Hematopoietic multipotent progenitor cell treated with erythropoietin and hydrocortisone succinate and interleukin-3 and kit ligand, for 15 days (in vitro differentiated cells): ENCODE data around the gene AWAT2.

Experiments
- DNase-seq: peaks from one replicate; pipeline ENCODE4 v3.0.0-alpha.2; 2015; ENCODE audit warnings: low spot score

Gene AWAT2

DNA sequence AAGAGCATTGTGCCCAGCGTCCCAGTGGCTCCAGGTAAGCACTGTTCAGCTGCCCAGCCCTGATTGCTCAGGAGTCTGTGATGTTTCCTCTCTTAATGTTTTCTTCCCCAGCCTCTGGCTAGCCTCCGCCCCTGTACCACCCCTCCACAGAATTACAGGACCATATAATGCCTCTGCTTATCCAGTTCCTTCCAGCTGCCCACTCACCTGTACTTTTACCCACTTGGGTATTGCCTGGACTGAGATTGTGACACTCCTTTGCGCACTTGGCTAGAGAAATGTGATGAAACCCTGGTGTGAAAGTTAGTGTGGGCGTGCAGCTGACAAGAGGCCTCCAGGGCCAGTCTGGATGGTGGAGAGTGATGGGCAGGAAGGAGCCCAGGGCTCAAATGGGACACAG, at the start of gene AWAT2:
Gene AWAT2 (minus strand): TSS at position 14 of the 400 bp plus-strand sequence. CDS start 6 bp downstream, at position 8.
- DNase-seq, result no peak

- no peak for DNase-seq
These were observed 46.3 kb upstream of the AWAT2 start for GRCh38 chrX:70096052-70096451.

DNA sequence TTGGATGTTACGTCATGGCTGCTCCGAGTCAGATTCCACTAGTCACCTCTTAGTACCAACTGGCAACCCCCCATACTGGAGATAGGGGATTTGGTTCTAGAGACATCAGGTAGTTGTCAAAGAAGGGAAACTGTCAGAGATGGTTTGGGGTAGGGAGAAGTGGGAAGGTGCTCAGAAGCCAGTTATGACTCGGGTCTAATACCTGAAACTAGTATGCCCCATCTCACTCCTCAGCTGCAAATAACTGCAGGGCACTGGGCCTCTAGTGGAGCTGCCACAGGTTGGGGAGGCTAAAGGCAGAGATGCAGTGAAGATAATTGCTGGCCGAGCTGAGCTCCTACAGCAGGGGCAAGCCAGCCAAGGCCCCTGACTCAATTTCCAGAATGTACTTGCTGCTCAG, 42.5 kb upstream of the AWAT2 start:
- DNase-seq, result no peak

- DNase-seq, result no peak
These were observed 40.0 kb upstream of the AWAT2 start for GRCh38 chrX:70089604-70090297.

DNA sequence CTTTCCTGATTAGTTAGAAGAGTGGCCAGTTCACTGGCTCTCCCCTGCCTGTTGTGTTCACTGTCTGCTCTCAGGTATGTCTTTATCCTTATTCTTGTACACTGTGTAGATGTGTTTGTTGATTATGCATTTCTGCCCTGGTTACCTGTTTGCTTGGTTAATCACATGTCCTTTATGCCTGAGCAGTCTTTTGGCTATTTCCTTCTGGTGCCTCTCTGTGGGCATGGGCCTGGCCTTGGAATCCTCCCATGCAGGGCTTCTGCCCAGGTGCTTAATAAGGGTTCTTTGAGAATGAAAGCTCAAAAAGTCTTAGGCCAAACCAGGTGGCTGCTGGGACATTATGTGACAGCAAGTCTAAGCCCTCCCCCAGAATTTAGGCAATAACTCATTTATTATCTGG, 39.0 kb upstream of the AWAT2 start:
- no peak for DNase-seq

DNA sequence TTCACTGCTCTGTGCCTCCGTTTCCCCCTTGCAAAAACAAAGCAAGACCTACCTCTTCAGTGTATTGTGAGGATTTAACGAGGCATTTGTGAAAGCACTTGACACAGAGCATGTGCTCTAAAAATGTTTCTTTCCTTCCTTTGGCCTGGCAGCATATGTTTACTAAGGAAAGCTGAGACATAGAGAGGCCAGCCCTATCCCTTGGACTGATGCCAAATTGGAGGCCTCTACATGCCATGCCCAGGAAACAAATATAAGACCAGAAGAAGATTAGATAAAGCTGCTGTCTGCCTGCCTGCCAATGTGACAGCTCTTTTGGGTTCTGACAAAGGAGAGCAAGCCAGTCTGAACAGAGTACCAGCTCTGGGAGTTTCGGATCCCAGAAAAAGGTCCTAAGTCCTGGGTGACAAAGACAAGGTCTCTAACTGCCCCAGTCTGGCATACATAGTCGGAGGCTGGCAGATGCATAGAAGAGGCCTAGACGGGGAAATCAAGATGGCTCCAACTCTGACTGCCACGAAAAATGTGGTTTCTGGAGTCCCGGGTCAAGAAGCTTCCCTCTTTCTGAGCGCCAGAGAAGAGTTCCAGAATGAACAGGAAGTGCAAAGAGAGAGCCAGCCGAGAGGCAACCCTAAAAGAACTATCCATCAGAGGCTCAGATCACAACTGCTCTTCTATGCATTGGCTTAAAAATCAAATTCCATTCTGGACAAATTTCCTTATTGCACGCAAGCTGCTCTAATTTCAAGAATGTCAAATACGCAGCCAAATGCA, 38.3 kb upstream of the AWAT2 start:
- DNase-seq, result peak; percentile 17

- DNase-seq, result no peak
These were observed 35.0 kb upstream of the AWAT2 start for GRCh38 chrX:70084592-70085240.

DNA sequence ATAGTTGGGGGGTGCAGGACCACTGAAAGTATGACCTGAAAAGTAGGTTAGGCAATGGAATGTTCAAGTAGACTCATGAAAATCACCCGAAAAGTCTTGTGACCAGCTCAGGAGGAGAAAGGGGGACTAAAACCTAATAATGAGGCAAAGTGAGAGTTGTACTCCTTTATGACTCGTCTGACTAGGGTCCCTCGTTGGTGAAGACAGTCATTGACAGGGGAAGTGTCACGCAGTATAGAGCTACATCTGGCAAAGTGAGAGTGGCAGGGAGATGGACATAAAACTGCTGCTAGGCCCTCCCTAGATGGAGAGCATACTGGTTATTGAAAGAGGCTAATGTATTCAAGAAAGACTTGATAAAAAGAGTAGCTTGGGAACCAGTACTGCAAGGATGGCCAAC, 33.0 kb upstream of the AWAT2 start:
- DNase-seq, result no peak

- no peak for DNase-seq
These were observed 30.1 kb upstream of the AWAT2 start for GRCh38 chrX:70079870-70080269.

GRCh38 chrX:70079297-70079696, 29.6 kb upstream of the AWAT2 start:
- DNase-seq, result no peak

DNA sequence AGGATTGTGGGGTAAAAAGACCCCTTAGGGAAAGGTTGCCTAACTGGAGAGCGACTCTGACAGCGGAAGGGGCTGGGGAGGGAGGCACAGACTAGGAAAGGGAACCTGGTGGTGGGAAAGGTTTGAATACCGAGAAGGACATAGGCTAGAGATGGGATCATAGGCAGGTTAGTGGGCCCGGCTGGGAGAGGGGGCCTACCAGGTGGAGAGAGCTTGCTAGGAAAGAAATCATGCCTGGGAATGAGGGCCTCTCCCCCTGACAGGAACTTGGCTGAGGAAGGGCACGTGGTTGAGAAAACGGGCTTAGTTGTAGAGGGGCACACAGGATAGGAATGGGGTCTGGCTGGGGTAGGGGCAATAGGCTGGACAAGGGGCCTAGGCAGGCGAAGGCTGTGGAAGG, 16.9 kb upstream of the AWAT2 start:
- no peak for DNase-seq

DNA sequence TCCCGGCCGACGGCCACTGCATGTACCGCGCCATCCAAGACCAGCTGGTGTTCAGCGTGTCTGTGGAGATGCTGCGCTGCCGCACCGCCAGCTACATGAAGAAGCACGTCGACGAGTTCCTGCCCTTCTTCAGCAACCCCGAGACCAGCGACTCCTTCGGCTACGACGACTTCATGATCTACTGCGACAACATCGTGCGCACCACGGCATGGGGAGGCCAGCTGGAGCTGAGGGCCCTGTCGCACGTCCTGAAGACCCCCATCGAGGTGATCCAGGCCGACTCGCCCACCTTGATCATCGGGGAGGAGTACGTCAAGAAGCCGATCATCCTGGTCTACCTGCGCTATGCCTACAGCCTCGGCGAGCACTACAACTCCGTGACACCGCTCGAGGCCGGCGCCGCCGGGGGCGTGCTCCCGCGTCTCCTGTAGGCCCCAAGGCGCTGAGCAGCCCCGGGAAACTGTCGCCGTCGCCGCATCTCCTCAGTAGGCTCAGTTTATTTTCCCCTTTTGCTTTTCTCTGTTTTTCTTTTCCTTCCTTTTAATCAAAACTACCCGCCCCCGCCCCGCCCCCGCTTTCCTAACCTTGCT, 13.3 kb upstream of the AWAT2 start:
- no peak for DNase-seq

DNA sequence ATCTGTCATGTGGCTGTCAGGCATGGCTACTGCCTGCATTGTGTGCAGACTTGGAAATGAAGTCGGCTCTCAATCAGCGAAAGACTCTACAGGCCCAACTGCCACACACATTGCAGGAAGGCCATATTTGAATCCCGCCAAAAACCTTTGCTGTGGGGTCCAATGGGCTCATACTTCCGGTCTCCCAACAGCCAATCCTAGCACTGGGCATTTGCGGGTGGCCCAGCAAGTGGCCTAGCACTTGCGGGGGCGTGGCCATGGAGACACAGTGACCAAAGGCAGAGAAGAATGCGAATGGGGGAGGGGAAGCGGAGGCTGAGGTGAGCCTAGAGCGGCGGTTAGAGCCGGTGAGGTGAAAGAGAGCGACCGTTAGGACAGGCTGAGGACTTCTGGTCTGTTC, 12.3 kb upstream of the AWAT2 start, which contains the start of gene OTUD6A:
Gene OTUD6A (plus strand): TSS at position 382 of the 400 bp plus-strand sequence. CDS start 68 bp downstream, outside the sequence.
- no peak for DNase-seq

- DNase-seq, result no peak
These were observed 4.7 kb upstream of the AWAT2 start for GRCh38 chrX:70054391-70054790.

DNA sequence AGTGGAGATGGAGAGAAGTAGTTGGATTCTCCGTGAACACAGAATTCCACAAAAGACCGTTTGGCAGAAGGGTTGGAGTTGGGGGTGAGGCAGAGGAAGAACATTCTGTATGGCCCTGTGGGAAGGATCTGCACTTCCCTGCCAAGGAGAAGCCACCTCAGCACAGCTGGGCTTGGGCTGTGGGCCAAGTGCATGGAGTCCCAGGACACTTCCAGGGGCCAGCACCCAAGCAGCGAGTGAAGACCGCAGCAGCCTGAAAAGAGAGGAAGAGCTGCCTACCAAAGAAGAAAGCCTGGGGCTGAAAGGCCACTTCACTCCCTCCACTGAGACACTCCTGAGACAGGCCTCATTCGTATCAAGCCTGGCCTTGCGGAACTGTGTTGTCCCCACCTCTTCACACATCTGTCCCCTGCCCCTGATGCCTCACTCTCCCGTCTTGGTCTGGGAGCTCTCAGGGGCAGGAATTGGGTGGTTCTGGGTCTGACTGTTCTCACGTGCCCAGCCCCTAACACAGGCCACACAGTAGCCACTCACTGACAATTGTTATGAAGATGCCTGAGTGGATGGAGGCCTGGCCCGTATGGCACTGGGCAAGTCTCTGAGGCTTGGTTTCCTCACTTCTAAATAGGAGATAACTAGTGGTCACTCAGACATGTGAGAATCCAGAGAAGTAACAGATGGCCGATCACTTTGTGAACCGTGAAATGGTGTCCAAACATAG, 3.3 kb upstream of the AWAT2 start:
- DNase-seq, result no peak

DNA sequence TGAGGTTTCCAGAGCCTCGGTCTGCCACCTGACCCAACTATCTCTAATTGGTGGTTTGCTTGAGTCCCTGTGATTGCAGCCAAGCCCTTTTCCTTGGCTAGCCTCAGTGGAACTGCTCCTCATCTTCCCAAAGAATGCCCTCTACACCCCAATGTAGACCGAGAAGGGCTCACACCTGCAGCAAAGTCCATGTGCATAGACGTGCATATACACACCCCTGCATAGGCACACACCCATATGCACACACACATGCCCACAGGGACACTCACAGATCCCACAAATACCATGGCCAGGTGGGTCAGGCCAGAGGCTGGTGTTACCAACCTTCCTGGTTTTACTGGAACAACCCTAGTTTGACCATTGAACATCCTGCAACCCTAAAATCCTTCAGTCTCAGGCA, 332 bp downstream of the AWAT2 start:
- no peak for DNase-seq

DNA sequence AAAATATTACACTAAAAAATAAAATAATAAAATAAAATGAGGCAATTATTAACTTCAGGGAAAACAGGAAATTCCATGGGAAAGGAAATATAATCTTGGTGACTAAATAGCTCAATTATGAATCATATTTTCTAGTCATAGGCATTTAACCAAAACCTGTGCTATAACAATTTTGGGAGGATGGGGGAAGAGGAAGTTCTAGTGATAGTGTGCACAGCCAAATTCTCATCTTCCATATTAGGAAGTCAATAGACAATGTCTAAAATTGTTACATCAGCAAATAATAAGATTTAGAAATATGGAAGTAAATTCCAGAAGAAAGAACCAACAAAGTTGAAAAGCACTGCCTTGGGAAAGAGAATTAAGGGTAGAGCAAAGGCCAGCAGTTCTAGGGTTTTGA, 2.8 kb downstream of the AWAT2 start:
- no peak for DNase-seq

GRCh38 chrX:70044541-70045245, 5.0 kb downstream of the AWAT2 start:
- no peak for DNase-seq

GRCh38 chrX:70043685-70044084, 6.1 kb downstream of the AWAT2 start:
- no peak for DNase-seq

GRCh38 chrX:70042399-70043371, 7.1 kb downstream of the AWAT2 start:
- DNase-seq, result no peak
